Measurements from ENCODE around the gene PADI3.
A peak's percentile ranks its signal among the peaks of the same experiment; 100 is the strongest.

PADI3 gene

DNA sequence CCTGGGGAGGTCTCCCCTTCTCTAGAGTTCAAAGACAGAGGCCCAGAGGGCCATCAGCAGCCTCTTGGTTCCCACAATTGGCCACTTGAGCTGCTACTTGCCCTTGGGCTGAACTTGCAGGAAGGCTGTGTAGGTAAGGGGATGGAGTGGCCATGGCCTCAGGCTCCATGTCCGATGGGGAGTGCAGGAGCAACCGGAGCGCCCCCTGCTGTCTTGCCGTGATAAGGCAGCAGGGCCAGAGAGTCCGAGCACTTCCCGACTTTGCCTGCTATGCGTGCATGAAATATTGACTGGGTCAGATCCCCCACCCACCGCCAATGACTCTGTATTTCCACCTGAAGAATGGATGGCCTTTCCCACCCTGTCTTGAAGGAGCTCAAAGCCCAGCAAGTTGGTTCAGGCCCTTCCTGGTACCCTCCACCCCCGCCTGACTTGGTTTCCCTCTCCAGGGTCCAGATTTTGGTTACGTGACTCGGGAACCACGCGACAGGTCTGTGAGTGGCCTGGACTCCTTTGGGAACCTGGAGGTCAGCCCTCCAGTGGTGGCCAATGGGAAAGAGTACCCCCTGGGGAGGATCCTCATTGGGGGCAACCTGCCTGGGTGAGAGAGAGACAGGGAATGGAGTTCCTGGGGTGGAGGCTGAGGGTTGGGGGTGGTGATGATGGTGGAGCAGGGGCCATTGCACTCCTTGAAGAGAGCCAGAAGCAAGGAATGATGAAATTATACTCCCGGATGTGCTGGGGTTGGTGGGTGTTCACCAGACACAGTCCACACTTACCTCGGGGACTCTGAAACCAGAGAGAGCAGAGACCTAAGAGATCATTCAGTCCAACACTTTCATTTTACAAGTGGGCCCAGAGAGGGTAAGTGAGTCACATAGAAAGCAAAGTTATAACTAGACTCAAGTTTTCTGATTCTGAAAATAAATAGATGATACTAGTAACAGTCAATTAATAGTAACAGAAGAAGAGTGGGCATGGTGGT, 25.6 kb downstream of the PADI3 start:
- peak; percentile 61 to 80 (median 66) for DNase-seq

DNA sequence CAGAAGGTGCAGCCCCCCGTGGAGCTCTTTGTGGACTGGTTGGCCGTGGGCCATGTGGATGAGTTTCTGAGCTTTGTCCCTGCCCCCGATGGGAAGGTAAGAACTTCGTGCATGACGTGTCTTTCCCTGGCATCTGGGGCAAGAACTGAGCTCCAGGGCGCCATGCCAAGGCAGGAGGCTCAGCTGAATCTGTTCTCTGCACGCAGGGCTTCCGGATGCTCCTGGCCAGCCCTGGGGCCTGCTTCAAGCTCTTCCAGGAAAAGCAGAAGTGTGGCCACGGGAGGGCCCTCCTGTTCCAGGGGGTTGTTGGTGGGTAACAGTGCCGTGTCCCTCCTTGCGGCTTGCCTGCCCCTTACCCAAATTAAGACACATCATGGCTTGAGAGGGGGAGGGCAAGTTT, 27.7 kb downstream of the PADI3 start:
- DNase-seq = peak; percentile 76 to 84 (median 80)

DNA sequence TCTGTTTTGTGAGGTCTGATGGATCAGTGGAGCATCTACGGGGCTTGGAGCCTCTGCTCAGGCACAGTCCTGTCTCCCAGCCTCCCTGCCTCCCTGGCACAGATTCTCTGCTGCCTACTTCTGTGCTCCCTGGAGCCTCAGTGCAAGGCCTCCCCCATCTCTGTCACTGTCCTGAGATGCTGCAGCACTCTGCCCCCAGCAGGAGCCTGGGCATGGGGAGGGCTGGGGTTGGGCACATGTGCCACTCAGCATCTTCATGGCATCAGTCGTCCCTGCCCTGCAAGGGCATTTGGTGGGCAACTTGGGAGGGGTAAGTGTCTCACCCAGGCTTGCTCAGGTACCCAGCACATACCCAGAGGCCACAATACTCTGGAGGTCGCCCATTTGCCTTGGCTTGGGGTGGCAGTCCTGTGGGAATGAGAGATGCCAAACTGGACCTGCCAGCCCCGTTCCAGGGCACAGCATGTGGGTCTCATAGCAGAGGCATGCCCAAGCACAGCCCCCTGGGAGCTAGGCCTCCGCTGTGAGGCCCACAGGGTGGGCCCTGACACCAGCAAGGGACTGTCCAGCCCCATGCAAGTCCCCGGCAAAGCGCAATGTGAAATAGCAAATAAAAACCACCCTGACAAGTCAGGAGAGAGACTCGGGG, 28.7 kb downstream of the PADI3 start:
- no peak for DNase-seq

DNA sequence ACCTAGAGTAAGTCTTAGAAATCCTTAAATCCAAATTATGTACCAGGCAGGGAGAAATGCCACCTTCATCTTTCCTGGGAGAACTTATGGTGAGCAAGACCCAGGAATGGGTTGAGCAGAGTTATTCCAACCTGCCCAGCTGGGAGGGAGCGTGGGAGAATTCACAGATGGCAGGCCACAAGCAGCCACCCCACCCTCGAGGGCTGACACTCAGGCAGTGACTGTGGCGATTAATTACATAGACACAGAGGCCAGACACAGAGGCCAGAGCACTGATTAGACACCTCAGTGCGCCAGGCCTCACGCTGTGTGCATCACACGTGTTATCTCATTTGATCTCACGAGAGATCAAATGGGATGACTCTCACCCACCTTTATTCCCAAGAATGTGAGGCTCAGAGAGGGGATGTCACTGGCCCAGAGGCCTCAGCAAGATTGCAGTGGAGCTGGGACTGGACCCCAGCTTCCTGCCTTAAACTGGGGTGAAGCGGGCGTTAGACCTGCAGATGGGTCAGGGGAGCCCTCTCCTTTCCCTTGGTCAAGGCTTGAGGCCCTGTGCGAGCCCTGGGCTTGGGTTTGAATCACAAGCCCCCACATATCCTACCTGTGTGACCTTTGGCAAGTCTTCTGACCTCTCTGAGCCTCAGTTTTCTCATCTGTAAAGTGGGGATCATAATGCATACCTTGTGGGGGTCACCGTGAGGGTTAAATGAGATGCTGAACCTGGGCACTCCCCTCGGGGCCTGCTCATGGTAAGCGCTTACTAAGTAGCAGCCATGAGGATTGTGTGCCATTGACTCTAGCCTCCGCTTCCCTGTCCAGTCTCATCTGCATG, 30.3 kb downstream of the PADI3 start:
- no peak for DNase-seq

DNA sequence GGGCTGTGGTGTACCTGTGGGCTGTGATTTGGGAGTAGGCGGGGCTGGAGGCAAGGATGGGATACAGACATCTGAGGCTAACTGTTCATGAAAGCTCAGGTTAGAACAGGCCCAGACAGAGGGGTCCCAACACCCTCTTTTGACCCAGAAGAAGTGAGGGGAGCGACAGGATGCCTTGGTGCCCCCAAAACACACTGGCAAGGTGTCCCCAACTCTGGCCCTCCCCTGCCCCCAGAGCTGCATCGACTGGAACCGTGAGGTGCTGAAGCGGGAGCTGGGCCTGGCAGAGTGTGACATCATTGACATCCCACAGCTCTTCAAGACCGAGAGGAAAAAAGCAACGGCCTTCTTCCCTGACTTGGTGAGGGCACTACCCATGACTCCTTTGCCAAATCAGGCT, 31.5 kb downstream of the PADI3 start:
- DNase-seq = no peak

DNA sequence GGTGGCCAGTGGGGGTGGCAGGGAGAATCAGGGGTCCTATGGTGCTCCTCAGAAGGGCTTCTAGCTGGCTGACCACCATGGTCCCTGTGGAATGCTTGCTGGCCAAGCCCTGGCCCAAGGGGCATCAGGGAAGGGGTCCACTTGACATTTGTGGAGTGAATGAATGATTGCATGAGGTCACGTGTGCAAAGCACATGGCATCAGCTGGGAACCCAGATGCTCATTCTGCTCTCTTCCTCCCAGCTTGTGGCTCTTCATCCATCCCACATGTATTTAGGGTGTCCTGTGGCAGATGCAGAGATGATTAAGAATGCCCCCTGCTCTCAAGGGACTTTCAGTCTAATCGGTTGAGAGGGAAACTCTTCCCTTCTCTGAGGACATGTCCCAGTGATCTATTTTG, 32.0 kb downstream of the PADI3 start:
- DNase-seq = no peak

DNA sequence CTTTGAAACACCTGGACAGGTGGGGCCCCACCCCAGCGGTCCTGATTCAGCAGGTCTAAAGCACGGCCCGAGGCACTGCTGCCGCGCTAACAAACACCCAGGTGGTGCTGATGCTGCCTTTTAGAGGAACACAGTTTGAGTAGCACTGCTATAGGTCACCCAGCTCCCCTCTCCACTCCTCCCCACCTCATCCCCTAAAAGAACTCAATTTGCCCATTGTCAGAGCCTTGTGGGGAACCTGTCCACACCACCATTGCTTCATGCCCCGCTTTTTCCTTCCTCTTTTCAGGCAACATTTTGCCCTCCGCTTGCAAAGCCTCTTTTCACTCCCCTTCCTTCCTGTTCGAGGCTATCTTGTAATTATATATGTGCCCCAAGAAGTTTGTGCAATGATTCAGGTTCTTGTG, 32.9 kb downstream of the PADI3 start:
- peak; percentile 69 to 82 (median 76) for DNase-seq

DNA sequence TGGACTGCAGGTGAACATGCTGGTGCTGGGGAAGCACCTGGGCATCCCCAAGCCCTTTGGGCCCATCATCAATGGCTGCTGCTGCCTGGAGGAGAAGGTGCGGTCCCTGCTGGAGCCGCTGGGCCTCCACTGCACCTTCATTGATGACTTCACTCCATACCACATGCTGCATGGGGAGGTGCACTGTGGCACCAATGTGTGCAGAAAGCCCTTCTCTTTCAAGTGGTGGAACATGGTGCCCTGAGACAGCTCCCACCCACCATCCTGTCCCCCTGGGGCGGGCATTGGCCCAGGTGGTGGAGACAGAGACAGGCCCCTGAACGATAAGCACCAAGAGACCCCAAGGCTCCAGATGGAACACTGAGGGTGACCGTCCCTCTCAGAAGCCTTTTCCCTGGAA, 33.9 kb downstream of the PADI3 start:
- no peak for DNase-seq

DNA sequence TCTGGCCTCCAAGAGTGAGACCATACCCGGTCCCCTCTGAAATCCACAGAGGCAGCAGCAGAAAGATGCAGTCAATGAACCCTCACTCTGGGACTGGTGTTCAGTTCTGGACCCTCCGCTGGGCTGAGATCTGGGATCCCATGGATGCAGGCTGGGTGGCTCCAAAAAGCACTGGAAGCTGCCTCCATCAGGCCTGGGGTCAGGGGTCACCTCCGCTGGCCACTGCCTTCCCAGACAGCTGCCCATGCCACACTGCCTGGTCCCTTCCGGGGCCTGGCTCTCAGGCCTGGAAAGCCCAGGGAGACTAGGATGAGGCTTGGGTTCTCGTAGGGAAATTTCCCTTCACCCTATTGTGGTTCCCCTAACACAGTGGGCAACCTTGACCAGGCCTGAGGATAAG, 37.7 kb downstream of the PADI3 start:
- DNase-seq = no peak

DNA sequence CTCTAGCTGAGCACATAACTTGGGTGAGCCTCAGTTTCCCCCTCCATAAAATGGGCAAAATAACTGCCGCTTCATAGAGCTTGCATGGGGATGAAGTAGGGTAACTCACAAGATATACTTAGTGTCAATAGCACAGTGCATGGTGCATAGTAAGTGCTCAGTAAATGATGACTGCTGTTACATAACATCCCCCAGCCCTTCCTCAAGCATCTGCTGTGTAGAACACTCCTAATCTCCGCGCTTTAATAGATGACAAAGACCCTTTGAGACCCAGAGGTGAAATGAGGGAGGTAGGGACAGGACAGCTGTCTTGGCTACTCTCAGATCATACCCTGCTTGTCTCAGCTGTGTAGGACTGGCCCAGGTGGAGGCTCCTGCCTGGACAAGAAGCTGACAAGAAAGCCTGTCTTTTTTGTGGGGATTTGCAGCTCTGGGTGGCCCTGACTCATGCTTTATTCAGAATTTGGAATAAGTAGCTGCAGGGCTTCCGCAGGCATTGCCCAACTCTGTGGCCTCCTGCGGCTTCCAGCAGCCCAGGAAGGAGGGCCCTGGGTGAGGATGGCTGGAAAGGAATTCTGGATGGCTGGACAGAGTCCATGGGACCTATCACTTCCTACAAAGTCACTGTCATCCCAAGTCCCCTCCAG, 38.4 kb downstream of the PADI3 start:
- DNase-seq = peak; percentile 35 to 57 (median 52)

DNA sequence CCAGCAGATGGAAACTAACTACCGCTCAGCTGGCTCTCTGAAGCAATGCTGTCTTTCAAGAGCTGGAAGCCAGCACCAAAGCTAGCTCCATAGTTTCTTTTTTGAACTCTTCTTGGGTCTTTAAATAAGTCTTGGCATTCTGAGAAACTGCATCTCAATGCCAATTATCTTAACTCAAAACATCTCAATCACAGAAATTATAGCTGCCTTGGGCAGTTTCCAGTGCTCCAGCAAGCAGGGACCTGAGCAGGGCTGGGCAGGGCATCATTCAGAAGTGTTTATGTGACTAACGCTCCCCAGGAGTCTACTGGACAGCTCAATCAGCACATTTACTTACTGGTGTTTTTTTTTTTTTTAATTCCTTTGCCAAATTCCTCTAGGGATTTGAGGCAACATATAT, 40.8 kb downstream of the PADI3 start:
- DNase-seq = no peak

DNA sequence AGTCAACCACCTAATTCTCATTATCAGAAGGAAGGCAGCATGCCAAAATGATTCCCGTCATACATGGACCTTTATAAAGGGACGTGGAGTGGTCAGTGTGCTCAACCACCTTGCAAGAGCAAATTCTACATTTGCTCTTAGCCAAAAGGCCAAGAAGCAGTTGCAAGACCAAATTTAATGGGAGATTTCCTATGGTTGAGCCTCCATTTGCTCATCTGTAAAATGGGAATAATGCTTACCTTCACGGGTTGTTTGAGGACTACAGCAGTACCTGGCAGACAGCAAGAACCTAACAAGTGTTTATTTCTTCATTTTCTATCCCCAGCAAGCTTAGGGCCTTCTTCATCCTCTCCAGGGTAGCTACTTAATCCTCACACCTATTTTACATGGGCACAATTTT, 41.7 kb downstream of the PADI3 start:
- no peak for DNase-seq

DNA sequence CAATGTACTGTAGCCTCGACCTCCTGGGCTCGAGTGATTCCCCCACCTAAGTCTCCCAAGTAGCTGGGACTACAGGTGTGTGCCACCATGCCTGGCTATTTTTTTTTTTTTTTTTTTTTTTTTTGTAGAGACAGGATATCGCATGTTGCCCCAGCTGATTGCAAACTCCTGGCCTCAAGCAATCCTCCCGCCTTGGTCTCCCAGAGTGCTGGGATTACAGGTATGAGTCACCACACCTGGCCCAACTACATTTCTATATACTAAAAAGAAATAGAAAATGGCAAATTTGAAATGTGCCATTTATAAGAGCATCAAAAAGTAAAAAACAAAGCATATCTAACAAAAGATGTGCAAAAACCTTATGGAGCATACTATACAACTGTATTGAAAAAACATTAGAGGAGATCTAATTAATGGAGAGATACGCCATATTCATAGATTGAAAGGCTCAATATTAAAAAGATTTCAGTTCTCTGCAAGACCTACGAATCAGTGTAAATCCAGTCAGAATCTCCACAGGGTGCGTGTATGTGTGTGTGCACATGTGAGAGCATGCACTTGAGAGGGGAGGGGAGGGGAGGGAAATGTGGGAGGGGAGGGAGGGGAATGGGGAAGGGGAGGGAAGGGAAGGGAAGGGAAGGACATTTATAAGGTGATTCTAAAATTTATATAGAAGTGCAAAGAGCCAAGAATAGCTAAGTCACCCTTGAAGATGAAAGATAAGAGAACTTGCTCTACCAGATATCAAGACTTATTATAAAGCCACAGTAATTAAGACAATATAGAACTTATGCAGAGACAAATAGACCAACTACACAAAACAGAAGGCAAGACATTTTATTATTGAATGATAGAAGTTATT, 43.6 kb downstream of the PADI3 start:
- DNase-seq = no peak

DNA sequence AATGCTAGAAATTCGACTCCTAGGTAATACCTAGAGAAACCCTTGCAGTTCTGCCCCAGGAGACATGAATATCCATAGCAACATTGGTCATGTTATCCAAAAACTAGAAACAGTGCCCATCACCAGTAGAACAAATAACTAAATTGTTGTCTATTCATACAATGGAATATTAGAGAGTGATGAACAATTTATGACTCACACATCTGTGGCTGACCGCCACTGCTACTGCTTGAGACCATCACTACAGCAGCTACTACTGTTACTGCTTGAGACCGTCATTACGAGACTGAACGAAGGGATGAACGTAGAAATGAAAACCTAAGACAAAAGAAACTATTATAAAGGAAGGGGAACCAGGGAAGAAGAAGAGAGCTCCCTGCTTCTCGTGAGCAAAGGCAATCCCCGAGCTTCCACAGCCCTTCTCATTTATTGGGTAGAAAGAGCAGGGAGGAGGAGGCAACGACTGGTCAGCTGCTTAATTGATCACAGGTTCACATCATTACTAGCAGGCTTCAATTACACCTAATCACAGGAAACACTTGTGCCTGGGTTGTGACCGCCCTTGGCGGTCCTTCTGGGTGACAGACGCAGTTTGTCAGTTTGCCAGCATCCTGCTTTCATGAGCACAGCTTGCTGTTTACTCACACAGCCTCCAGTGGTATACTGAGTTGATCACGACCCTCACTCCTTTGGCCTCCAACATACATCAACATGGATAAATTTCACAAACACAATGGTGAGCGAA, 45.0 kb downstream of the PADI3 start:
- DNase-seq = no peak

DNA sequence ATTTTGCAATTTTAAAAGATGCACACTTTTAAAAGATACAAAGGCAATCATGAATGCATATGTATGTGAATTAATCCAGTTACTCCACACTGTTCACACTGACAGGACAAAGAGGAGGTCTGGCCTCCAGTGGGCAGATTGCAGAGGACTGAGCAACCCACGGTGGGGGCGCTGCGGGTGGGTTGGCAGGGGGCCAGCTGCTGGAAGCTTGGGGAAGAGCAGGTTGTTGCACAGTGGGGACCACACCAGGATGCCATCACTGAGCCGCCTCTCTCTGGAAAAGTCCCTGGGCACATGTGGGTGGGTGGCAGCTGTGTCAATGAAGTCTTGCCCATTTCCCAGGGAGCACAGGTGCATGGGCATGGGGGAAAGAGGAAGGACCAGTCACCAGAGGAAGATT, 46.4 kb downstream of the PADI3 start:
- DNase-seq = no peak

DNA sequence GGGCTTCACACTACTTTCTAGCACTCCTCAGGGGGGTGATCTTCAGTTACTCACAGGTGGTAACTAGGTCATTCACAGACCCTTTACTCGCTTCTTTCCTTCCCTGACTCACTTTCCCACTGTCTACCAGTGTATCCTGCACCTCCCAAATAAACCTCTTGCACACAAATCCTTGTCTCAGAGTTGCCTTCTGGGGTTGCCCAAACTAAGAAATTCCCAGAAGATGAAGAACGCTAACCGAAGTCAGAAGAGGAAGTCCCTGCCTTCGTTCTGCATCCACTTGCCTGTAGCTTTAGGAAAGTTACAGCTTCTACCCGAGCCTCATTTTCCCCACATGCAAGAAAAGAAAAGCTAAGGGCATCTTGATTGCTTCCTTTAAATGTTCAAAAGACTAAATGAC, 47.2 kb downstream of the PADI3 start:
- DNase-seq = no peak

DNA sequence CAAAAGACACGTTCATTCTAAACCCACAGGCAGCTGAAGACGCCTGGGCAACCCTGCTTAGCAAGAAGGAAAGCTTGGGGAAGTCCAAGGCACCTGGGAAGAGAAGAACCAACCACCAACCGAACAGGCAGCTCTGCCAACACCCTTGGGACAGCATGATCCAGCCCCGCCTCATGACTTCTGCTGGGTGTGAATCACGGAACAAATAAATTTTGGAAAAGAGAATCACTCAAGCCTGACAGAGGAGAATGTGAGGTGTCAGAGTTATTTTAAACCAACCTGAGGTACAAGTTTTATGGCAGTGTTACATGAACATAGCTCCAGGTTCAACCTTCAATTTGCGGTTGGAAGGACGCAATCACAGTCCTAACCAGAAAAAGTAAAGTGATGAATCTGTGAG, 49.1 kb downstream of the PADI3 start:
- no peak for DNase-seq

DNA sequence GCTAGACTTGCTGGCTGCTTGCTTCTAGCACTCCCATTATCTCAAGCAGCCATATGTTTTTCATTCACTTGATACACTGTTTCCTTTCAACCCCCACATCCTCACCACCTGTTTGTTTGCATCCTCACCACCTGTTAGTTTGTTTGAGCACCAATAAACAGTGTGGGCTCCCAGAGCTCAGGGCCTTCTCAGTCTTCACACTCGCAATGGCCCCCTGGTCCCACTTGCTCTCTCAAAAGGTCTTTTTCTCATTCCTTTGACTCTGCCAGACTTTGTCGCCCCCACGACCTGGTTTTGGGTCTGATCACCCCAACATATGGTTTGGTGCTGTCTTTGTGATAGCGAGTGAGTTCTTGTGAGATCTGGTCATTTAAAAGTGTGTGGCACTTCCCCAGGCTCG, 52.9 kb downstream of the PADI3 start:
- DNase-seq = peak in 1 of 4 experiments; percentile 20

DNA sequence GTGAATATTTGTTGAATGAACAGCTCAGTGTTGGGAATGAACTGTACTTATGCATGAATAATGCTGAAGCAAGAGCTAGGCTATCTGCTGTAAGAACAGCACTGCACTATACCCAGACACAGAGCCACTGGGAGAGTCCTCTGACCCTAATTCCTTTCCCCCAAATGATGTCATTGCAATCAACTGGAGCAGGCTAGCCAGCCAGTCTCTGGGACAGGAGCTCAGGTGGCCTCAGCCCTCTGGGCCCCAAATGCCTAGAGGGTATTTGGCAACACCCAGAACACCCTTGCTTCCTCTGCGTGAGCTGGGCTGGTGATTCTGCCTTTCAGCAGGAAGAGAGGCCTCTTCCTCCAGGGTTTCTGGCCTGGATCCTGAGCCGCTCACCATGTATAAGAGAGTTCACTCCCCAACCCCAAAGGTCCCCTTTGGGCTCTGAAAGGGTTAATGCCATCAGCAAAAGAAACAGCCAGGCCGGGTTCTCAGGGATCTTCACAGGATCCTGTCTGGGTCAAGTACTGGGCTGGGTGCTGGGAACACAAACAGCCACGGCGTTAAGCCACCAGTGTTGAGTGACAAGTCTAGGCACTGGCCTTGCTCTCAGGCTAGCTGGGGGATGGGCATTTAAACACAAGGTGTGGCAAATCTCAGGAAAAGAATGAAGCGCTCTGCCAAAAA, 55.4 kb downstream of the PADI3 start:
- peak in 3 of 4 experiments; percentile 26 to 59 (median 54) for DNase-seq

DNA sequence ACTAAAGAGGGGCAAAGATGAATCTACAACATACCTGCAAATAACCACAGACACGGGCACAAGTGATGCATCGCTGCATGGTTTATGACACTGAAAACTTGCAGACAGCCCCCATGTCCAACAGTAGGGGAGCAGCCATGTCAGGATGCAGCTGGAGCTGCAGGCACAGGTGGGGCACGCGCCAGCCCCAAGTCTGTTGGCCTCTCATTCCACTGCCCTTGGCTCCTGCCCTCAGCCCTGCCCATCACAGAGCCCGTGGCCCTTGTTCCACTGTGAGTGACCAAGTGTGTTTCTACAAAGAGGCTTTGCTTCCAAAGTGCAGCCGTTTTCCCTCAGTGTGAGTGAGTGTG, 55.9 kb downstream of the PADI3 start:
- DNase-seq = no peak

Data from suppressor macrophage (primary cell).